NOMO-1 (cell line): ENCODE measurements around the gene LASP1.

Experiments
- DNase-seq, 2 experiments: peaks; one replicate each; lab custom pipeline; 2025; ENCODE audit not compliant: unreplicated experiment in 2 of 2; lab: John Stamatoyannopoulos, UW

The LASP1 gene

DNA sequence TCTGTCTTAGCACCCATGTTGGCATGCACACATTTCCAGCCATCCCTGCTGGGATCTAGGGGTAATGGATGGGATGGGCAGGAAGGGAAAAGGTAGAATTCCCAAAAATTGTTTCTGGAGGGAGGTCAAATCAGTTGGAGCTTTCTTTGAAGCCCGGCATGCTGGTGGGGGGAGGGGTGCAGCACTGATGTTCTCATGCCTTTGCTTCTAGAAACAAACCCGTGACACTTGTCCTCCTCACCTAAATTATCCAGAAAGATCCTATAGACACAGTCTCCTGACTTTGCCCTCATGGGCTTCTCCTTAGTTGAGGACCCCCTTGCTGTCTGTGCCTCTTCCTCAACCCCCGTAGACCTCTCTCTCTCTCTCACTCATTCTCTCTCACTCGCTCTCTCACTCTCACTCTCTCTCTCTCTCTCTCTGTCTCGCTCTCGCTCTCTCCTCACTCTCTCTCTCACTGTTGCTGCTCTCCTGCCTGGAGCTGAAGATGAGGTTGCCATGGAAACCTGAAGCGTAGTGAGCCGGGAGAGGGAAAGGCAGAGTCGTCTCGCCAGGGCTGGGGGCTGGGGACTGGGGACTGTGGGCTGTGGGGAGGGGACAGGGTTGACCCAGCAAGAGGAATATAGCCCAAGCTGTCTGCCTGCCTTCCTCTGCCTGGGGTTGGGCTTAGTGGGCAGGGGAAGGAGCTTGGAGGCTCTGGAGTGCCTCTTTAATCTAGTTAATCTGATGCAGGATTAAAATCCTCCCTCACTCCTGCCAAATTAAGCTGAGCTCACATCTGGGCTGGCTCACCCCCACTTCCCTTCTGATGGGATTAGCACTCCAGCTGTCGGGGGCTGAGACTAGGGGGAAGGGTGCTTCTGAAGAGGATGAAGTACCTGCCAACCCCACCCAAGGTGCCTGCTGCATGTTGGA is 16.1 kb downstream of the LASP1 start:
- no peak for DNase-seq

DNA sequence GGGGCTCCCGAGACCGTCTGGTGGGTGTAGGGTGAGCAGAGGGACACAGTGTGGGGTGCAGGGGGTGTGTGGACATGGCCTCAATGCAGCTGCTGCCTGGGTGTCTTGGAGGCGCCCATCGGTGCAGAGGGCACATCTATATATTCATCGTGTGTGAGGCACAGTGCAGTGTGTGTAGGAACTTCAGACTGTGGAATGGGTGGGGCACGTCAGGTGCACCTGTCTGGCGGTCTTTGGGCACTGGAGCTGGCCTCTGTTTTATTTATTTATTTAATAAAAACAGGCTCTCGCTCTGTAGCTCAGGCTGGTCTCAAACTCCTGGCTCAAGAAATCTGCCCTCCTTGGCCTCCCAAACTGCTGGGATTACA is 16.8 kb downstream of the LASP1 start:
- no peak for DNase-seq

DNA sequence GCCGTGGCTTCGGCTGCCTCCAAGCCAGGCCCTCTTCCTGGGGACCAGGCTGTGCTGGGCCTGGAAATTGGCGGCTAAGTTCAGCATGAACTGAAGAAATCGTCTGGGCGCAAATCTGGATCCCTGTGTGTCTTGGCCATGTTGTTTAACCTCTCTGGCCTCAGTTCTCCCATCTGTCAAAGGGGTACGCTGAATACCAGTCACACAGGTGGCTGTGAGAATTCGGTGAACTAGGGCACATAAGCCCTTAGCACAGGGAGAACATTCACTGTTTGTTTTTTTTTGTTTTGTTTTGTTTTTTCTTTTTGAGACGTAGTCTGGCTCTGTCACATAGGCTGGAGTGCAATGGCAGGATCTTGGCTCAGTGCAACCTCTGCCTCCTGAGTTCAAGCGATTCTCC is 19.0 kb downstream of the LASP1 start:
- no peak for DNase-seq

DNA sequence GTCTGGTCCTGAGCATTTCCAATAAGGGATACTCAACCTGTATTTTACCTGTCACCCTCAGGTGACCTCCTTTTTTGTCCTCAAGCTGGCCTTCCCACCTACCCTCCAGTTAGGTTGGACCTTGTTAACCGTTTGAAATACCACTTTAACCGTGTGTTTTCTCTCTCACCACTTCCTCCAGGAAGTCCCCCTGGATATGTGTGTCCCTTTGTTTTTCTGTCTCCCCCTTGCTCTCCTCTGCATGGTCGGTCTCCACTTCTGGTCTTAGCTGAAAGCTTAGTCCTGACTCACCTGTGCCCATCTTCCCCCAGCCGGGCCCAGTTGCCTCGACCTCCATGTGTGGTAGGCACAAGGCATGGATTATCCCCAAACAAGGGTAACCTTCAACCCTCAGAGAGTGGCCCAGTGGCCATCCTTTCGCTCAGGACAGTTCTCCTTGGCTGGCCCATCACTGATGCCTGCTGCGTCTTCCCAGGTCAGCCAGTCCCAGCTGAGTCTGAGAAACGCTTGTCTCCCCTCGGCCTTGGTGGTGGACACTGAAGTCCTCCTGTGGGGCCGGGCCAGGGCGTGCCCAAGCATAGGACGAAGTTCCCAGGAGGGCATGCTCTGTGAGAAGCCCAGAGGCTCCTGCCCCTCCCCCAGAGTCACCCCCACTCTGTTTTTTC is 20.0 kb downstream of the LASP1 start:
- DNase-seq: no peak

DNA sequence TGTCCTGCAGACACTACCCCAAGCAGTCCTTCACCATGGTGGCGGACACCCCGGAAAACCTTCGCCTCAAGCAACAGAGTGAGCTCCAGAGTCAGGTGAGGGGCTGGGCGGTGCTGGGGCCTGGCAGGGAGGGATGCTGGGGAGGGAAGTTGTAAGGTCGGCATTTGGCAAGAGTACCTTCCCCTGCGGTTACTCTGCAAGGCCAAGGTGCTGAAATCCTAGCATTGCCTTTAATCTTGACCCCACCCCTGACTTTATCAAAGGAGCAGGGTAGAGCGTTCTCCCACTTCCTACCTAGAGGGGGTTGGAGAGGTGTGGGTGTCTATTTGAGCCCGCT is 20.5 kb downstream of the LASP1 start:
- no peak for DNase-seq

DNA sequence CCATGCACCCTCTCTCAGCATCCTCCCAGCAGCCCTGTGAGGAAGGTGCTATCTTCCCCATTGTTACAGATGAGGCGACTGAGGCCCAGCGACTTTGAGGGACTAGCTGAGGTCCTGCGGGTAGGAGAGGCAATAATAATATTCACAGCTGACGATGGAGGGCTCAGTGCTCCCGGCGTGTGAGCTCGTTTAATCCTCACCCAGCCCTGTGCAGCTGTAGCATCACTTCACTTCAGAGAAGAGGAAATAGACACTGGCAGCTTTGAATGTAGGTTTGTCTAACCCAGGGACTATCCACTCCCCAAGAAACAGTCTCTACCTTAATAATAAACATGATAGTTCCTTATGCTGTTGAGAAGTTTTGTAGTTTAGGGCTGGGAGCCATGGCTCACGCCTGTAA is 21.6 kb downstream of the LASP1 start:
- DNase-seq: no peak

DNA sequence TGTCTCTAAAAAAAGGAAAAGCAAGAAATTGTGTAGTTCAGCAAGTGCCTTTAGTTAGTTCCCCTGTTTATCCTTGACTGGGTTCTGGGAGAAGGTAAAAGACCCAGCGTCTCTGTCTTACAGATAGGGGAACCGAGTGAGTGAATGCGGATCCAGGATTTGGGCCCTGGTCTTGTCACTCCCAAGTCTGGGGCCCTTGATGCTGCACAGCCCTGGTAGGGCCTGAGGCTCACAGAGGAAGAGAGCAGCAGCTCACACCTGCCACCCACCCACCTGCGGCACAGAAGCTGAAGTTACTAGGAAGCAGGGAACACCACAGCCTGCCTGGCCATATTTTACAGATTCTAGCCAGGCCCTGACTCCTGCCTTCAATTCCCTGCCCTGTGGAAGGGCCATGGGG is 22.2 kb downstream of the LASP1 start:
- no peak for DNase-seq

DNA sequence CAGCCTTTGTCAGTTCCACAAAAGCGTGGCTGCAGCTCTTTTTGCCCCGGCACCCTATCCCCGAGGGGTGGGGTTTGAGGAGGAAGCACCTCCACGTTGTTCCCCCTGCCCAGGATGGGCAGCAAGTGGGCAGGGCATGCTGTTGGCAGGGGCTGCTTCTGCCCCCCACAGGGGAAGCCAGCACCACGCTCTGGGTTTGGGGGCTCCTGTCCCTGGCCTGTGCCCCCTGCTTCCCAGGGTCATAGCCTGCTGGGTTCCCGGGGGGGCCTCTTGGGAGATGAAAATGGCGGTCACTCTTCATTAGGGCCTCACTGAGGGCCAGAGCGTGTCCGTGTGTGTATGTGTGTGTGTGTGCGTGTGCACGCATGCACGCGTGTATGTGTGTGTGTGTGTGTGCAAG is 22.8 kb downstream of the LASP1 start:
- DNase-seq: no peak

DNA sequence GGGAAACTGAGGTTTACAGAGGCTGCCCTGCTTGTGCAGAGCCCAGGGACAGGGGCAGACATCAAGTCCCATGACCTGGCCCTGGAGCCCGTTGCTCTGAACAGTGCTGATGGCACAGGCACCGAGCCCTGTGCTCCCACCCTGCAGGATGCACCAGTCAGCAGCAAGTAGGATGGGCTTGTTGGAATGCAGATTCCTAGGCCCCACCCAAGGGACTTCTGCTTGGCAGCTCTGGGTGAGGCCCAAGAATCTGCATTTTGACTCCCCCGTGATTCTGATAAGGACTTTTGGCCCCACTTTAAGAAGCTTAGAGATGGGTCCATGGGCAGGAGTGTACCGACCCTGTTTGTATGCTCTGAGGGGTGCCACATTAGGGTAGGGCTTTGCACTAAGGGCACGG is 23.3 kb downstream of the LASP1 start:
- DNase-seq: no peak

DNA sequence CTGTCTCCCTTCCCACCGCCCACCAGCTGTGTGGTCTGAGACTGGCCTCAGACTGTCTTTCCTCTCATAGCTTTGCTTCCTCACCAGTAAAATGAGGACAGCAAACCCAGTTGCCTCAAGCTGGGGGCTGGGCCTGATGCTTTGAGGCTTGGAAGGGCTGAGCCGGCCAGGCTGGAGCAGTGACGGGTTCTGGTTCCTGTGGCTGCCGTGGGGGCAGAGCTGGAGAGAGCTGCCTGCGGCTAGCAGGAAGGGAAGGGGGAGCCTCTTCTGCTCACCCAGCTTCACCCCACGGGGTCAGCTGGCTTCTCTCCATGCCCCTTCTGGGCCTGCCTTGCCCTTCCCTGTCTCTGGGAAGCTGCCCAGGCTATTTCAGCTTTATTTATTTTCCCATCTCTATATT is 23.7 kb downstream of the LASP1 start:
- no peak for DNase-seq

DNA sequence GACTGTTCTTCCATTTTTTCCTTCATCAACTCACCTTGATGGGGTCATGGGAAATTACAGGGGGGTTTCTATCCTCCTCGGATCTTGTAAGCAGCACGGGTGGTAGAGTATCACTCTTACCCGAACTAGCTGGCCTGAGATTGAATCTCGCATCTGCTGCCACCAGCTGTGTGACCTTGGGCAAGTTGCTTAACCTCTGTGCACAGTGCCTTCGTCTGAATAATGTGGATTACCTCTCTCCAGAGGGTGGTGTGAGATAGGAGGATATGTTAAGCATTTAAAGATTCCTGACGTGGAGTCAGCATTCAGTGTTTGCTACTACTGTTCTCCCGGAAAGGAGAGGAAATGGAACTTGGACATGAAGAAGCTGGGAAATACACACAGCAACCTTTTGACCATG is 24.4 kb downstream of the LASP1 start:
- no peak for DNase-seq

DNA sequence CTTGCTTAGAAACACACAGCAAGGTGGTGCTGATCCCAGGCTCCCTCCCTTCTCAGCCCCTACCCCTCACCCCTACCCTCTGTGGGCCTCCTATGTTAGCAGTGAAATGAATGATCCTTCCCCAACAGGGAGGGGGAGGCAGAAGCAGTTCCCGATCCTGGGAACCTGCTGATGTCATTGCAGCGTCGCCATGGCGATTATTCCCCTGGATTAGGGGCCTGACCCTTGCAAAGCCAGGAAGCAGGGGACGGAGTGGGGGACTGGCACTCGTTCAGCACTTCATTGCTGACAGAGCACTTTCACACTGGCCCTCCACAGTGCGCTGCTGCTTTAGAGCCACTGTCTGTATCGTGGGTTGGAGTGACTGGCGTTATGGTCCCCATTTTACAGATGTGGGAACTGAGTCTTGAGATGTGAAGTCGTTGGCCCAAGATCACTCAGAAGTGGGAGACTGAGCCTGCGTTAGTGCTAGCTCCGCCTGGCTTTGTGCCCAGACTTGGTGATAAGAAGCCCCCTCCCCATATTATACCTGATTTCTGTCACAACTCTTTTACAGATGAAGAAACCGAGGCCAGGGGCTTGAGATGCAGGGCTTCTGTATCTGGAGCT is 26.6 kb downstream of the LASP1 start:
- no peak for DNase-seq

DNA sequence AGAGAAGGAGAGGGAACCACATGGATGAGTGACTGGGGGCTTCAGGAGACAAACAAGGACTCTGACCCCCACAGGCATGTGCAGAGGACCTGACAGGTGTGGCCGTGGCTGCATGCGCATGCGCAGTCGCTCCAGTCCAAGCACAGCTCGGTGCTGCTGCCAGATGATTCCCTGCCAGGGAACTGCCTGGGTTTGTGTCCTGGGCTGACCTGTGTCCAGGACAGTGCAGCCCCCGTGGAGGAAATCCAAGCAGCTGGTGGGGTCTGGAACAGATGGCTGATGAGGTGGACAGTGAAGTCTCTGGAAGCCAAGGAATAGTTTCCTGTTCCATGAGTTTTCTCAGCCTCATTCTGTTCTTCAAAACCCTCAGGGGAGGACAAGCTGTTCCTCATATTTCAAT is 27.3 kb downstream of the LASP1 start:
- DNase-seq: no peak

DNA sequence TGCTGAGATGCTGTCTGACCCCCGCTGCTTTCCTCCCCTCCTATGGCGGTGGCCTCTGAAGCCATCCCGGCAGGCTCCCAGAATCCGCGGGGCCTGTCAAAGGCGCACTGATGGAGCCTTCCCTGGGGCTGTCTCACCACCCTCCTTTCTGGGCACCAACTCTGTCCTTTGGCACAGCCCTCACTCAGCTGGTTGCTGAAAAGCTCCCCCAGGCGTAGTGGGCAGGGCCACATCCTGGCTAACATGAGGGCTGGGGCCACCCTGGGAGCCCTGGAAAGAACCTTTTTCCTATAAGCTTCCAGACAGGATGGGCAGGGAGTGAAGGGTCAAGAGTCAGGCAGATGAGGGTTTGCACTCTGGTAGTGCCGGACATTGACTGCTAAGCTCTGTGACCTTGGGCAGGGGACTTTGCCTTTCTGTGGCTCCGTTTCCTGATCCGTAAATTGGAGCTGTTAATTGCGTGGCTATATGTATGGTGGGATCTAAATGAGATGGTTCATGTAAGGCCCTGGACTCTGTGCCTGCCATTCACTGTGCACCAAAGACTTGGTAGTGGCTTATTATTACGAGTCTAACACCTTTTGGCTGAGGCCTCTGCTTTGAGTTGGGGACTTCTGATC is 27.9 kb downstream of the LASP1 start:
- DNase-seq: no peak

DNA sequence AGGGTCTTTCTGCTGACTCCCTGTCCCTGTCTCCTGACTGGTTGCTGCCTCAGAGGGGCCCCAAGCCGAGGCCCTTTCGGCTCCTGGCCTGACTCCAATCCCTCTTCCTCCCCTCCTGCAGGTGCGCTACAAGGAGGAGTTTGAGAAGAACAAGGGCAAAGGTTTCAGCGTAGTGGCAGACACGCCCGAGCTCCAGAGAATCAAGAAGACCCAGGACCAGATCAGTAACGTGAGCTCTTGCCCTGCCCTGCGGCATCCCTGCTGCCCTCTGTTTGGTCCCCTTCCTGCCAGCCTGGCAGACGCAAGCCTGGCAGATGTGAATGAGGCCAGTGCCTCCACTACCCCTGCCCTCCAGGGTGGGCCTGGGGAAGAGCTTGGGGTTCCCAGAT is 28.4 kb downstream of the LASP1 start:
- no peak for DNase-seq

DNA sequence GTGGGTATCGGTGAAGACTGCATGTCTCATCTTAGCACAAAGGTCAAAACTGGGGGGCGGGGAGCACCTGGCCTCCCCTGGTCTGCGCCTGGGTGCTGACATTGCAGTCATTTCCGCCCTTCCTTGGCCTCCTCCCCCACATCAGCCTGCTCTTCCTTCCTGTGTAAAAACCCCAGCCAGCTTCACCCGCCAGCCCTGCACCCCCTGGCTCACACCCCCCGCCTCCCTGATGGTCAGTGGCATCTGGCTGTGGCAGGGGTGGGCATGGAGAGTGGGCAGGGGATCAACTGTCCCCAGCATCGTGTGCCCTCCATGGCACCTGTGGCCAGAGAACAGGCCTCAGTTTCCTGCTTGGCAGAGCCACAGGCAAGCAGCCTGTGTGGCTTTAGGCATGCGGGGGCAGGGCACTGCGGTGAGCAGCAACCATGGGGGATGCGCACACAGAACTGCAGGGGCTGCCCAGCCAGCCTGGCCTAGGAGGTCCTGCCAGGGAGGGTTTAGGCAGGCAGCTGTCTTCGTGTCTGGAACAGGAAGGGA is 29.0 kb downstream of the LASP1 start:
- peak; percentile 17 to 63 for DNase-seq

DNA sequence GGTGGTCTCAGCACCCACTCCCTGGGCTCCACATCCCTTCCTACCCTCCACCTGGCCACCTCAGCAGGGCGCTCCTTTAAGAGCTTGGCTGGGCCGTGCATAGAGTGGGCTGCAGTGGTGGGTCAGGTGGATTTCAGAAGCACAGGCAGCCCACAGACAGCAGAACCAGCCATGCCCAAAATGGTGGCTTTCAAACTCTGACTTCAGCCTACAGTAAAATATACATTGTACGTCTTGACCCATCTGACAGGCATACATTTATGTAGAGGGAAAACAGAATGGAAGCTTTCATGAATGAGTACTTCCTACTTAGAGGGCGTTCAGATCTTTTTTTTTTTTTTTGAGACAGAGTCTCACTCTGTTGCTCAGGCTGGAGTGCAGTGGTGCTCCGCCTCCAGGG is 29.6 kb downstream of the LASP1 start:
- no peak for DNase-seq

DNA sequence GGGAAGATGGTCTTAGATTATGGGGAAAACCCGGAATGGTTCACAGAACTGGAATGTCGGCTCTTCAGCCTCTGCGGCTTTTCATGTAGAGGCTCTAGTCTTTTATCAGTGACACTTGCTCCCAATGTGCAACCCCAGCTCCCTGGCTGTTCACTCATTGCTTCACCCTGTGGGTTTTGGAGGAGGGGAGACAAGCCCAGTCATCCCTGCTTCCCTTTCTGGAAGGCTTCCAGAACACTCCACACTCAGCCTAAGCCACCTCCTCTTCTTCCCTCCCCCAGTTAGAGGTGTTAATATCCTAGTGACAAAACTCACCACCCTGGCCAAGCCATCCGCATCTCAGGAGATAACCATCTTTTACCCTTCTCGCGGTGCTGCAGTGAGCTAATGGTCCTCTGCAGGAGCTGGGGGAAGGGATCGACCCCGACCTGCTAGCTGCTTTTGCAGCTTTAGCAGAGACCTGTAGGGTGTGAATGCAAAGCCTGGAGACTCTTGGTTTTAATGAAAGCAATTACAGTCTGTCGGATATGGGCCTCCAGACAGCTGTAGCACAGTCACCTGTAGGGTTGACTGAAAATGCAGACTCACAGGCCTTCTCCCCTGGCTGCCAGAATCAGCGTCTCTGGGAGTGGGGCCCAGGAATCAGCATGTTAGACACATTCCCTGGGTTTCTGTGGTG is 31.3 kb downstream of the LASP1 start:
- DNase-seq: peak; percentile 56 to 63

DNA sequence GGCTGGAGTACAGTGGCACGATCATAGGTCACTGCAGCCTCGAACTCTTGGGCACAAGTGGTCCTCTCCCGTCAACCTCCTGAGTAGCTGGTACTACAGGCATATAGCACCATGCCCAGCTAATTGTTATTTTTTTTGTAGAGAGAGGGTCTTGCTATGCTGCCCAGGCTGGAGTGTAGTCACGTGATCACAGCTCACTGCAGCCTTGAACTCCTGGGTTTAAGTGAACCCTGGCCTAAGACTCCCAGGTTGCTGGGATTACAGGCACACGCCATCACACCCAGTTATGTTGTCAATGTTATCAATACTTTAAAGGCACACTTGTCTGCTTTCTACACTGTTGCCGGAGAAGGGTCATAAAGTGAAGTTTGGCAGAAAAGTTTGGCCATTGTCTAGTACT is 33.5 kb downstream of the LASP1 start:
- no peak for DNase-seq

DNA sequence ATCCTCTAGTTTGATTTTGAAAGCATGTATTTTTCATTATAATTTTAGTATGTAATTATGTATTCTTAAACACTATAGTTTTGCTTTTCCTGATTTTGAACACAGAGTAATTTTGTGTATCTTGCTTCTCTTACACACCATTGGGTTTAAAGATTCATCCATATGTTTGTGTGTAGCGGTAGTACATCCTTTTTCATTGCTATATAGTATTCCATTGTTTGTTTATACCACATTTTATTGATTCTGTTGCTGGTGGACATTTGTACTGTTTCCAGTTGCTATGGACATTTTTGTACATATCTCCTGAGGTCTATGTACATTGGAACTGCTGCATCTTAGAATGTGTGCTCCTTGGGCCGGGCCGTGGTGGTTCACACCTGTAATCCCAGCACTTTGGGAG is 35.0 kb downstream of the LASP1 start:
- DNase-seq: no peak

DNA sequence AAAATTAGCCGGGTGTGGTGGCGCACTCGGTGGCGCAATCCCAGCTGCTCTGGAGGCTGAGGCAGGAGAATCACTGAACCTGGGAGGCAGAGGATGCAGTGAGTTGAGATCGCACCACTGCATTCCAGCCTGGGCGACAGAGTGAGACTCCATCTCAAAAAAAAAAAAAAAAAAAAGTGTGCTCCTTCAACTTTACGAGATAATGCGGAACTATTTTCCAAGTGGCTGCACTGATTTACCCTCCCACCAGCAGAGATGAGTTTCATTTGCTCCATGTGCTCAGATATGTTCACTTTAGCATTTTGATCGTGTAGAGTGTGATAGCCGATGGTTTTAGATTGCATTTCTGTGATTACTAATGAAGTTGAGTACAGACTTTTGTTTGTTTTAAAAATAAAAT is 35.5 kb downstream of the LASP1 start:
- DNase-seq: no peak
